K562 (cell line): Measurements from ENCODE around the gene SHB. TPM values are rescaled to one million over a fixed set of nuclear protein-coding genes. Genes with fewer than 3 reads are reported as not detected.

Experiments used
- ARNT ChIP-seq, 2 experiments: fragments of 450-650 bp; IDR thresholded peaks; 2 replicates each; pipeline ENCODE4 v1.6.1; 2016; ENCODE audit warnings: mild to moderate bottlenecking in 1 of 2
- BDP1 ChIP-seq: IDR thresholded peaks from 3 replicates; pipeline ENCODE4 v1.6.1; 2011; ENCODE audit not compliant: insufficient read length, insufficient read depth
- E2F1 ChIP-seq: sonication (generic); formaldehyde crosslinking; IDR thresholded peaks from 2 replicates; pipeline ENCODE4 v1.8.1; 2023; ENCODE audit warnings: mild to moderate bottlenecking, missing genetic modification reagents, moderate library complexity
- E2F4 ChIP-seq: sonication (generic); formaldehyde crosslinking; IDR thresholded peaks from 2 replicates; pipeline ENCODE4 v1.8.0; 2022; ENCODE audit warnings: mild to moderate bottlenecking, low read depth, missing genetic modification reagents
- E2F5 ChIP-seq: sonication (generic); formaldehyde crosslinking; IDR thresholded peaks from 2 replicates; pipeline ENCODE4 v1.8.0; 2022; ENCODE audit warnings: mild to moderate bottlenecking, missing genetic modification reagents
- E2F6 ChIP-seq, 2 experiments: IDR thresholded peaks; 2 replicates each; pipeline ENCODE4 v1.6.1; 2011; ENCODE audit warnings: borderline replicate concordance in 1 of 2, control low read depth in 1 of 2, low read depth in 1 of 2, low read length in 1 of 2, mild to moderate bottlenecking in 1 of 2, mixed read lengths in 1 of 2, moderate library complexity in 1 of 2; ENCODE audit not compliant: insufficient read depth in 1 of 2, insufficient read length in 1 of 2, poor library complexity in 1 of 2, severe bottlenecking in 1 of 2; ENCODE audit errors: extremely low read depth in 1 of 2
- E2F8 ChIP-seq: fragments of 450-650 bp; IDR thresholded peaks from 2 replicates; pipeline ENCODE4 v1.7.1; 2018; ENCODE audit warnings: mild to moderate bottlenecking, low read depth; ENCODE audit not compliant: partially characterized antibody
- HIVEP1 ChIP-seq: fragments of 250-450 bp; sonication (Bioruptor Pico); IDR thresholded peaks from 2 replicates; pipeline ENCODE4 v1.4.0; 2020; ENCODE audit warnings: mild to moderate bottlenecking
- KHSRP ChIP-seq: fragments of 450-650 bp; IDR thresholded peaks from 2 replicates; pipeline ENCODE4 v1.6.1; 2017
- MYBL2 ChIP-seq, 2 experiments: fragments of 450-650 bp in 1 of 2; sonication (generic) in 1 of 2; formaldehyde crosslinking in 1 of 2; IDR thresholded peaks; 2 replicates each; pipeline versions ENCODE4 v1.6.1 to v1.8.1; 2017 to 2022; ENCODE audit warnings: borderline replicate concordance in 1 of 2, inconsistent platforms in 1 of 2, low read depth in 1 of 2, mild to moderate bottlenecking in 1 of 2, missing genetic modification reagents in 1 of 2, moderate library complexity in 1 of 2
- NFE2 ChIP-seq: IDR thresholded peaks from 2 replicates; pipeline ENCODE4 v1.6.1; 2014; ENCODE audit warnings: antibody characterized with exemption, low read depth
- NFIC ChIP-seq: fragments of 450-650 bp; IDR thresholded peaks from 2 replicates; pipeline ENCODE4 v1.6.1; 2017; ENCODE audit warnings: mild to moderate bottlenecking, inconsistent platforms
- RB1 ChIP-seq: fragments of 450-650 bp; IDR thresholded peaks from 2 replicates; pipeline ENCODE4 v1.6.1; 2017; ENCODE audit warnings: low read depth, mild to moderate bottlenecking
- SMAD2 ChIP-seq: fragments of 150-350 bp; IDR thresholded peaks from 2 replicates; pipeline ENCODE4 v1.6.1; 2014; ENCODE audit warnings: low read depth, mild to moderate bottlenecking, low read length
- USF1 ChIP-seq: sonication (generic); formaldehyde crosslinking; IDR thresholded peaks from 2 replicates; pipeline ENCODE4 v1.9.0; 2022; ENCODE audit warnings: mild to moderate bottlenecking, missing genetic modification reagents
- ZC3H8 ChIP-seq: fragments of 450-650 bp; IDR thresholded peaks from 2 replicates; pipeline ENCODE4 v1.6.1; 2017
- ZFP30 ChIP-seq: fragments of 250-450 bp; sonication (Bioruptor Pico); IDR thresholded peaks from 2 replicates; pipeline ENCODE4 v1.8.0; 2022; ENCODE audit warnings: moderate library complexity, mild to moderate bottlenecking, inconsistent platforms, borderline replicate concordance
- ZNF253 ChIP-seq: fragments of 250-450 bp; sonication (Bioruptor Pico); conservative IDR thresholded peaks from 2 replicates; pipeline ENCODE4 v1.6.1; 2021; ENCODE audit warnings: mild to moderate bottlenecking
- ZNF444 ChIP-seq: fragments of 250-450 bp; sonication (Bioruptor Pico); IDR thresholded peaks from 2 replicates; pipeline ENCODE4 v1.4.0; 2020; ENCODE audit warnings: mild to moderate bottlenecking, moderate library complexity
- polyA plus RNA-seq, 8 experiments: library from polyadenylated mRNA; depleted of rRNA in 4 of 8; stranded (reverse) in 5 of 8; unstranded in 3 of 8; fragments of >200 nt; fragmentation: Nextera tagmentation in 2 of 8; fragmentation: Illumina TruSeq in 1 of 8; extraction: Ambion mirVana in 2 of 8; extraction: Trizol in 1 of 8; gene quantifications; 2 replicates each; pipeline versions ENCODE4 v1.2.1 to v1.2.3, GENCODE V29; 2011 to 2014; ENCODE audit warnings: inconsistent platforms in 1 of 8, missing spikeins in 1 of 8
- total RNA-seq, 7 experiments: library from RNA; depleted of rRNA in 6 of 7; stranded (reverse); fragments of >200 nt in 6 of 7; fragmentation: Illumina TruSeq in 2 of 7; extraction: Trizol in 2 of 7; gene quantifications; 2 replicates each; pipeline versions ENCODE4 v1.2.1 to v1.2.3, GENCODE V29; 2011 to 2021; ENCODE audit warnings: low replicate concordance in 1 of 7

SHB gene
- total and polyA plus RNA-seq, 9 of the 15 experiments (the other 6 are each of a cell fraction or from before 2014, with no cell fraction given), result 0.78 to 16.0 (median 5.3) TPM

GRCh38 chr9:38039907-38040682 is 28.9 kb downstream of the SHB start (continued):
- TF ChIP-seq MYBL2 (IDR thresholded peaks at IDR 0.05; ENCODE audit: low read depth) (no peak), MYBL2 (CRISPR knock-in tag; IDR thresholded peaks at IDR 0.05; ENCODE audit: borderline replicate concordance) (no peak), NFIC (peak; percentile 53; the same call in 1 of the 2 replicates), E2F8 (no peak), ZNF253 (no peak), NFE2 (no peak), ZC3H8 (no peak; the same call in 1 of the 2 replicates), E2F4 (CRISPR knock-in tag) (peak; percentile 67), BDP1 (no peak), E2F6 (IDR thresholded peaks at IDR 0.05; ENCODE audit: borderline replicate concordance in 1 of 2, extremely low read depth in 1 of 2, insufficient read depth in 1 of 2, insufficient read length in 1 of 2, low read depth in 1 of 2, low read length in 1 of 2, poor library complexity in 1 of 2, severe bottlenecking in 1 of 2) (no peak), ZFP30 (CRISPR knock-in tag) (no peak), E2F1 (CRISPR knock-in tag) (no peak), SMAD2 (no peak), ZNF444 (no peak), USF1 (CRISPR knock-in tag) (peak; percentile 50; the same call in 1 of the 2 replicates), KHSRP (no peak), RB1 (no peak), E2F5 (CRISPR knock-in tag) (no peak), HIVEP1 (CRISPR knock-in tag) (no peak), ARNT (IDR thresholded peaks at IDR 0.05) (no peak)
